ENCODE data around the gene COLEC12.

Gene COLEC12

GRCh38 chr18:267688-268552 is 232.6 kb downstream of the COLEC12 start, which contains the start of gene THOC1:
Gene THOC1, minus strand, starts transcription at chr18:268047. Its CDS starts 28 bp downstream, at chr18:268019.
- peak; percentile 92 for DNase-seq

GRCh38 chr18:267380-267687 is 233.2 kb downstream of the COLEC12 start:
- no peak for DNase-seq

Data from central memory CD4-positive, alpha-beta T cell (primary cell).